Activated CD4-positive, alpha-beta T cell treated with anti-CD3 and anti-CD28 coated beads for 4 hours (primary cell): ENCODE results near the gene MAML2.

Experiments
- DNase-seq, 2 donors: peaks; one replicate each; pipeline ENCODE4 v3.0.0-alpha.2; 2020

The MAML2 gene

GRCh38 chr11:96316869-96317268, 26.1 kb downstream of the MAML2 start:
- no peak for DNase-seq

- DNase-seq, result no peak
These were observed 27.5 kb downstream of the MAML2 start for GRCh38 chr11:96315476-96315875.

- DNase-seq, result no peak
These were observed 28.5 kb downstream of the MAML2 start for GRCh38 chr11:96314326-96315020.

- DNase-seq, result no peak
These were observed 29.8 kb downstream of the MAML2 start for GRCh38 chr11:96313163-96313562.

GRCh38 chr11:96311120-96311568, 31.9 kb downstream of the MAML2 start:
- DNase-seq, result no peak

GRCh38 chr11:96310236-96310635, 32.8 kb downstream of the MAML2 start:
- DNase-seq, result no peak

GRCh38 chr11:96309643-96310017, 33.4 kb downstream of the MAML2 start:
- DNase-seq, result no peak

- no peak for DNase-seq
These were observed 33.9 kb downstream of the MAML2 start for GRCh38 chr11:96309016-96309642.

GRCh38 chr11:96307776-96308140, 35.2 kb downstream of the MAML2 start:
- DNase-seq, result no peak

- no peak for DNase-seq
These were observed 35.8 kb downstream of the MAML2 start for GRCh38 chr11:96306933-96307775.

- DNase-seq, result no peak
These were observed 36.4 kb downstream of the MAML2 start for GRCh38 chr11:96306600-96306932.

- DNase-seq, result no peak
These were observed 36.9 kb downstream of the MAML2 start for GRCh38 chr11:96306071-96306470.

- DNase-seq, result no peak
These were observed 39.0 kb downstream of the MAML2 start for GRCh38 chr11:96303980-96304379.

- DNase-seq, result no peak
These were observed 39.9 kb downstream of the MAML2 start for GRCh38 chr11:96303064-96303463.

- DNase-seq, result no peak
These were observed 41.2 kb downstream of the MAML2 start for GRCh38 chr11:96301818-96302217.

- no peak for DNase-seq
These were observed 43.7 kb downstream of the MAML2 start for GRCh38 chr11:96299155-96299888.

GRCh38 chr11:96295369-96295768, 47.6 kb downstream of the MAML2 start:
- DNase-seq, result no peak

- no peak for DNase-seq
These were observed 48.7 kb downstream of the MAML2 start for GRCh38 chr11:96294289-96294688.

GRCh38 chr11:96293598-96294021, 49.4 kb downstream of the MAML2 start:
- DNase-seq, result no peak

GRCh38 chr11:96293109-96293508, 49.9 kb downstream of the MAML2 start:
- no peak for DNase-seq

- DNase-seq, result no peak
These were observed 50.5 kb downstream of the MAML2 start for GRCh38 chr11:96292291-96293010.

GRCh38 chr11:96290631-96291030, 52.4 kb downstream of the MAML2 start:
- DNase-seq, result no peak

GRCh38 chr11:96290031-96290430, 53.0 kb downstream of the MAML2 start:
- DNase-seq, result no peak
